Measurements from ENCODE around the gene NRG2. TPM values are rescaled to one million over a fixed set of nuclear protein-coding genes. Genes with fewer than 3 reads are reported as not detected.

NRG2 gene
- total RNA-seq, 3 donors from 2014 or later (not counting 1 experiment from before 2014, with no cell fraction given): 0.21 to 0.50 (median 0.40) TPM

GRCh38 chr5:140044041-140044440 is 942 bp upstream of the NRG2 start:
- Histone ChIP-seq H3K9me3 (ENCODE audit: control insufficient read depth, insufficient read depth, low read length) (no peaks in the 10 kb centered on the region), H3K4me1 (ENCODE audit: control insufficient read depth, insufficient read depth, low read length) (peaks cover 21% of the 10 kb centered on the region), H3K36me3 (ENCODE audit: control insufficient read depth, insufficient read depth, low read length) (no peaks in the 10 kb centered on the region), H3K27ac (ENCODE audit: low read length) (no peak overlapping the region), H3K4me3 (ENCODE audit: low read length) (no peak overlapping the region), H3K27me3 (ENCODE audit: control insufficient read depth, insufficient read depth, low read length) (peaks cover 38% of the 10 kb centered on the region)
- Mint-ChIP-seq H3K9me3 (no peaks in the 10 kb centered on the region), H3K27ac (no peak overlapping the region), H3K4me3 (peak overlapping the region; percentile 19), H3K4me1 (peaks cover 12 to 21% of the 10 kb centered on the region in 2 donors), H3K36me3 (no peaks in the 10 kb centered on the region), H3K27me3 (ENCODE audit: low read depth in 2 of 2) (peaks cover 49 to 52% of the 10 kb centered on the region in 2 donors)
- WGBS (ENCODE audit: insufficient coverage): 54% methylated on average over 1 of the region's 1 CpG
- TF ChIP-seq CTCF (IDR thresholded peaks at IDR 0.05): no peak
- intact Hi-C loops (cut with micrococcal nuclease): no loop called here
- DNase-seq: no peak
- no peak for ATAC-seq

GRCh38 chr5:140043508-140043872 is 391 bp upstream of the NRG2 start:
- Histone ChIP-seq H3K27ac (ENCODE audit: low read length) (no peak overlapping the region), H3K9me3 (ENCODE audit: control insufficient read depth, insufficient read depth, low read length) (no peaks in the 10 kb centered on the region), H3K4me3 (ENCODE audit: low read length) (peak overlapping the region; percentile 17), H3K36me3 (ENCODE audit: control insufficient read depth, insufficient read depth, low read length) (no peaks in the 10 kb centered on the region), H3K27me3 (ENCODE audit: control insufficient read depth, insufficient read depth, low read length) (peaks cover 38% of the 10 kb centered on the region), H3K4me1 (ENCODE audit: control insufficient read depth, insufficient read depth, low read length) (peaks cover 21% of the 10 kb centered on the region)
- peaks cover 13 to 24% of the 10 kb centered on the region in 2 donors for H3K4me1 Mint-ChIP-seq
- H3K9me3 Mint-ChIP-seq: no peaks in the 10 kb centered on the region
- intact Hi-C loops (cut with micrococcal nuclease): no loop called here
- H3K27me3 Mint-ChIP-seq (ENCODE audit: low read depth in 2 of 2): peaks cover 44 to 48% of the 10 kb centered on the region in 2 donors
- no peaks in the 10 kb centered on the region for H3K36me3 Mint-ChIP-seq
- DNase-seq: peak in 1 of 2 donors; percentile 27
- peak overlapping the region; percentile 19 for H3K4me3 Mint-ChIP-seq
- peak in 1 of 3 donors; percentile 3 for ATAC-seq
- H3K27ac Mint-ChIP-seq: no peak overlapping the region
- WGBS (ENCODE audit: insufficient coverage): 2% methylated on average over 12 of the region's 12 CpGs
- no peak for TF ChIP-seq CTCF (IDR thresholded peaks at IDR 0.05)

- peak overlapping the region; percentile 35 for H3K4me3 Mint-ChIP-seq
- peaks cover 38% of the 10 kb centered on the region for H3K27me3 ChIP-seq (ENCODE audit: control insufficient read depth, insufficient read depth, low read length)
These were observed 781 bp downstream of the NRG2 start for GRCh38 chr5:140042393-140042642.

More at GRCh38 chr5:140042393-140042642, 781 bp downstream of the NRG2 start:
- H3K27me3 Mint-ChIP-seq (ENCODE audit: low read depth in 2 of 2): peaks cover 48 to 49% of the 10 kb centered on the region in 2 donors
- peaks cover 17 to 27% of the 10 kb centered on the region in 2 donors for H3K4me1 Mint-ChIP-seq
- no peaks in the 10 kb centered on the region for H3K9me3 Mint-ChIP-seq
- H3K36me3 ChIP-seq (ENCODE audit: control insufficient read depth, insufficient read depth, low read length): no peaks in the 10 kb centered on the region
- no peaks in the 10 kb centered on the region for H3K36me3 Mint-ChIP-seq
- DNase-seq (no peak), ATAC-seq (no peak)
- H3K4me1 ChIP-seq (ENCODE audit: control insufficient read depth, insufficient read depth, low read length): peaks cover 21% of the 10 kb centered on the region
- no peak for TF ChIP-seq CTCF (IDR thresholded peaks at IDR 0.05)
- no peak overlapping the region for H3K27ac Mint-ChIP-seq
- H3K27ac ChIP-seq (ENCODE audit: low read length): no peak overlapping the region
- WGBS (ENCODE audit: insufficient coverage): 1% methylated on average over 19 of the region's 19 CpGs
- peak overlapping the region; percentile 10 for H3K4me3 ChIP-seq (ENCODE audit: low read length)
- no peaks in the 10 kb centered on the region for H3K9me3 ChIP-seq (ENCODE audit: control insufficient read depth, insufficient read depth, low read length)
- intact Hi-C loops (cut with micrococcal nuclease): no loop called here
